AG04450 (cell line): ENCODE measurements around the gene TRAPPC12. TPM values are rescaled to one million over a fixed set of nuclear protein-coding genes. Genes with fewer than 3 reads are reported as not detected.

Experiments used
- CTCF ChIA-PET: fragments of 300-600, 350-600 bp; formaldehyde crosslinking; extraction: SDS; loops from one replicate; lab custom pipeline; 2022; ENCODE audit warnings: antibody characterized with exemption, inconsistent platforms; lab: Charles Lee
- POLR2A ChIA-PET: fragments of 350-600 bp; formaldehyde crosslinking; extraction: SDS; loops from one replicate; lab custom pipeline; 2021; ENCODE audit warnings: antibody characterized with exemption, inconsistent platforms; lab: Yijun Ruan, JAX
- DNase-seq: peaks from one replicate; pipeline ENCODE4 v3.0.0-alpha.2; 2011; ENCODE audit warnings: low read depth, low spot score
- H3K27ac ChIP-seq: one replicate; pipeline ENCODE4 v1.5.1; 2012; ENCODE audit warnings: low read depth, low read length, control low read depth
- H3K27me3 ChIP-seq: one replicate; pipeline ENCODE4 v1.6.0; 2012; ENCODE audit warnings: low read length; ENCODE audit not compliant: control insufficient read depth, insufficient read depth
- H3K4me3 ChIP-seq: 2 replicates; pipeline ENCODE4 v1.5.1; 2011; ENCODE audit warnings: mild to moderate bottlenecking, low read depth, low read length, control low read depth
- H3K9me3 ChIP-seq: 2 replicates; pipeline ENCODE4 v1.5.1; 2012; ENCODE audit warnings: low read length; ENCODE audit not compliant: control insufficient read depth, insufficient read depth
- CTCF ChIP-seq: IDR thresholded peaks from 2 replicates; pipeline ENCODE4 v1.5.1; 2011; ENCODE audit warnings: low read depth, low read length, control low read depth, inconsistent platforms
- polyA plus RNA-seq: library from polyadenylated mRNA; depleted of rRNA; stranded (reverse); fragments of >200 nt; gene quantifications from 2 replicates; pipeline ENCODE4 v1.2.3, GENCODE V29; 2011

Gene TRAPPC12
- polyA plus RNA-seq, 1 experiment = 41.7 TPM

GRCh38 chr2:3520591-3520990, 141.1 kb downstream of the TRAPPC12 start:
- CTCF ChIA-PET = no interaction called here
- TF ChIP-seq CTCF = no peak

GRCh38 chr2:3522961-3523421, 143.5 kb downstream of the TRAPPC12 start:
- peak overlapping the region; percentile 14; the same call in 1 of the 2 replicates for H3K4me3 ChIP-seq
- H3K9me3 ChIP-seq = no peaks in the 10 kb centered on the region; the same call in 1 of the 2 replicates
- peak overlapping the region; percentile 47 for H3K27ac ChIP-seq
- DNase-seq = no peak
- TF ChIP-seq CTCF = no peak
- ChIA-PET POLR2A (no interaction called here), CTCF (interaction anchor here (0.6 kb wide), 1 partner anchor 114 kb away, joined by 3 read pairs; no protein-coding TSS in a partner anchor)
- H3K27me3 ChIP-seq = no peaks in the 10 kb centered on the region

More at GRCh38 chr2:3520591-3520990, 141.1 kb downstream of the TRAPPC12 start:
- Histone ChIP-seq H3K4me3 (no peak overlapping the region), H3K27ac (no peak overlapping the region), H3K27me3 (no peaks in the 10 kb centered on the region), H3K9me3 (no peaks in the 10 kb centered on the region; the same call in 1 of the 2 replicates)
- POLR2A ChIA-PET = interaction anchor here (0.8 to 1.2 kb wide), 2 partner anchors 22 to 38 kb away, joined by 4 read pairs; partner anchors contain the start of gene RNASEH1
- DNase-seq = no peak

- no peak overlapping the region for H3K4me3 ChIP-seq
Measured at GRCh38 chr2:3523551-3524041, 144.1 kb downstream of the TRAPPC12 start.

GRCh38 chr2:3526871-3527270, 147.4 kb downstream of the TRAPPC12 start:
- no peak overlapping the region for H3K4me3 ChIP-seq
- H3K27ac ChIP-seq = no peak overlapping the region
- peaks cover 4% of the 10 kb centered on the region; the same call in 1 of the 2 replicates for H3K9me3 ChIP-seq
- no peak for DNase-seq
- no peaks in the 10 kb centered on the region for H3K27me3 ChIP-seq
- no peak for TF ChIP-seq CTCF
- ChIA-PET CTCF (no interaction called here), POLR2A (no interaction called here)

More at GRCh38 chr2:3523551-3524041, 144.1 kb downstream of the TRAPPC12 start:
- H3K9me3 ChIP-seq = peaks cover 4% of the 10 kb centered on the region; the same call in 1 of the 2 replicates
- no peak for DNase-seq
- H3K27ac ChIP-seq = peak overlapping the region; percentile 47
- H3K27me3 ChIP-seq = no peaks in the 10 kb centered on the region
- ChIA-PET CTCF (interaction anchor here (0.6 to 1.1 kb wide), 4 partner anchors 12 to 134 kb away, joined by 3 to 6 read pairs (median 3); no protein-coding TSS in a partner anchor), POLR2A (interaction anchor here (0.9 to 1.6 kb wide), 3 partner anchors 13 to 146 kb away, joined by 3 to 8 read pairs (median 3); partner anchors contain the start of genes EIPR1 and RNASEH1)
- TF ChIP-seq CTCF = no peak
